ENCODE measurements around the gene NPHS1.
"Not testable (repeated sequence)": the region's sequence is repeated elsewhere in the genome, so short reads cannot be mapped to it uniquely, and the experiment has no call there.

The NPHS1 gene

GRCh38 chr19:35872180-35872579 lies 19.9 kb upstream of the NPHS1 start:
- DNase-seq = no peak

GRCh38 chr19:35871611-35872010 lies 19.3 kb upstream of the NPHS1 start:
- no peak for DNase-seq

- no peak for DNase-seq
Measured at GRCh38 chr19:35870798-35871197, 18.5 kb upstream of the NPHS1 start.

- DNase-seq = not testable (repeated sequence)
Measured at GRCh38 chr19:35870124-35870736, 17.9 kb upstream of the NPHS1 start.

- peak; percentile 58 for DNase-seq
Measured at GRCh38 chr19:35869327-35870123, 17.2 kb upstream of the NPHS1 start.

- no peak for DNase-seq
Measured at GRCh38 chr19:35868823-35869326, 16.6 kb upstream of the NPHS1 start.

- DNase-seq = peak; percentile 66
Measured at GRCh38 chr19:35868172-35868822, 16.0 kb upstream of the NPHS1 start, which contains the start of gene APLP1. Gene APLP1 (plus strand): TSS chr19:35868574. CDS start chr19:35868637, 63 bp downstream.

GRCh38 chr19:35863018-35863417 lies 10.7 kb upstream of the NPHS1 start:
- no peak for DNase-seq

- no peak for DNase-seq
Measured at GRCh38 chr19:35862528-35862927, 10.2 kb upstream of the NPHS1 start.

GRCh38 chr19:35861640-35862160 lies 9.4 kb upstream of the NPHS1 start:
- DNase-seq = no peak

GRCh38 chr19:35860818-35861639 lies 8.7 kb upstream of the NPHS1 start:
- DNase-seq = no peak

- DNase-seq = no peak
Measured at GRCh38 chr19:35860436-35860817, 8.1 kb upstream of the NPHS1 start.

GRCh38 chr19:35859414-35859813 lies 7.1 kb upstream of the NPHS1 start:
- no peak for DNase-seq

GRCh38 chr19:35858311-35858710 lies 6.0 kb upstream of the NPHS1 start:
- DNase-seq = no peak

- DNase-seq = no peak
Measured at GRCh38 chr19:35856546-35857149, 4.3 kb upstream of the NPHS1 start, which contains the start of gene KIRREL2. Gene KIRREL2 (plus strand): TSS chr19:35856911. CDS start chr19:35857120, 209 bp downstream.

GRCh38 chr19:35853038-35853756 lies 893 bp upstream of the NPHS1 start:
- DNase-seq = no peak

- no peak for DNase-seq
Measured at GRCh38 chr19:35851213-35852028, 883 bp downstream of the NPHS1 start.

GRCh38 chr19:35848919-35849505 lies 3.3 kb downstream of the NPHS1 start:
- DNase-seq = no peak

- no peak for DNase-seq
Measured at GRCh38 chr19:35848486-35848885, 3.8 kb downstream of the NPHS1 start.

GRCh38 chr19:35847911-35848310 lies 4.4 kb downstream of the NPHS1 start:
- DNase-seq = no peak

All from activated T-cell treated with anti-CD3 and anti-CD28 coated beads for 4 hours (primary cell).